GM18520 (cell line): ENCODE measurements around the gene CEP350.

Experiments used
- ATAC-seq: cut with Tn5 transposase; IDR thresholded peaks from one replicate; pipeline ENCODE4 v1.9.1; 2021; ENCODE audit not compliant: unreplicated experiment

Gene CEP350

DNA sequence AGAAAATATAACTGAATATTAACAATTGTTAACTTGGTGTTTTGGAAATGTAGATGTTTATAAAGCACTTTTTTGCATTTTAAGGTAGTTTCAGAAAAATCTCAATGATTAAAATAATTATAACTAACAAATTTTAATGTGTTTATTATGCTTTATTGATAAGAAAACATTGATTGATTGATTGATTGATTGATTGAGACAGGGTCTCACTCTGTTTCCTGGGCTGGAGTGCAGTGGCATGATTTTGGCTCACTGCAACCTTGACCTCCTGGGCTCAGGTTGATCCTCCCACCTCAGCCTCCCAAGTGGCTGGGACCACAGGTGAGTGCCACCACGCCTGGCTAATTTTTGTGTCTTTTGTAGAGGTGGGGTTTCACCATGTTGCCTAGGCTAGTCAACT, 106.4 kb downstream of the CEP350 start:
- no peak for ATAC-seq

- ATAC-seq, result no peak
These were observed 107.9 kb downstream of the CEP350 start for GRCh38 chr1:180062452-180062971.

- ATAC-seq, result no peak
These were observed 110.8 kb downstream of the CEP350 start for GRCh38 chr1:180065408-180065807.

GRCh38 chr1:180066150-180066549, 111.5 kb downstream of the CEP350 start:
- ATAC-seq, result no peak

DNA sequence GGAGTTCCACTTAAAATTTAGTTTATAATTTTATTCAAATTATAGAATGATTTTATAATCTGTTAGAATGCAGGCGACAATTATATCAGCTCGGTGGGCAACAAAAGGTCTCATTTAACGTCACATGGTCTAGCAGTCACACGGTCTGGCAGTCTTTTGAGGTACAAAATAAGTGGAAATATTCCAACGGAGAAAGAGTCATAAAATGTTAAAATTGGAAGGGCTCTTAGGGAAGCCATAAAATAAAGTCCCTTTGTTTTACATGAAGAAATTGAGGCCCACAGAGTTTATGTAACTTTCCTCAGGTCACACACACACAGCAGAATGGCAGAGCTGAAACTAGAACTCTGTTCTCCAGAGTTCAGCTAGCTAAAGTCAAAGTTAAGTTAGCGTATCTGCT, 115.7 kb downstream of the CEP350 start:
- no peak for ATAC-seq

GRCh38 chr1:180071759-180072158, 117.1 kb downstream of the CEP350 start:
- ATAC-seq, result no peak

GRCh38 chr1:180080439-180080838, 125.8 kb downstream of the CEP350 start:
- ATAC-seq, result no peak

DNA sequence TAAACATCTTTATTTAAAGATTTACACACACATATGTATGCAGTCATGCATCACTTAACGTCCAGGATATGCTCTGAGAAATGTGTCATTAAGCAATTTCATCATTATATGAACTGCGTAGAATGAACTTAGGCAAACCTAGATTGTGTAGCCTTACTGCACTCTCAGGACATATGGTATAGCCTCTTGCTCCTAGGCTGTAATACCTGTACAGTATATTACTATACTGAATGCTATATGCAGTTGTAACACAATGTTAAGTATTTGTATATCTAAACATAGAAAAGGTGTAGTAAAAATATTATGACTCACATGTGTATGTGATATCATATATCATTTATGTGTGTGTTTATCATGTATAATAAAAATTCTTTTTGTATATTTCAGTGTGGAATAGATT, 126.9 kb downstream of the CEP350 start:
- no peak for ATAC-seq

DNA sequence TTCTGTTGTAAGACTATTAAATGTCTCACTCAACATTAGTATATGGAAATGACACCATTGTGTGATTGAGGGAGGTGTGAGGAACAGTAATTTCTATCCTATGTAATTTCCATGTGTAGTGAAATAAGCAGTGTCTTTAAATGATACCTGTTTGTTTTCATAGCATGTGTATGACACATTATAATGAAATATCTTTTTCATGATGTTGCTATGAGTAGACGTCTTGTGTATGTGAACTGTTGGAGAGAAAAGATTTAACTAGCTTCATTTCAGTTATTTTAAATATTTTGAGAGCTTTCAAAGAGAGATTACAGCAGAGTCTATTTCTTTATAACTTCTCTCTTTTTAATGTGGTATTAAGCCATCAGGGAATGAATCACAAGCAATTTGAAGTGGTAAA, 128.6 kb downstream of the CEP350 start:
- no peak for ATAC-seq

GRCh38 chr1:180084867-180085266, 130.3 kb downstream of the CEP350 start:
- ATAC-seq, result no peak

DNA sequence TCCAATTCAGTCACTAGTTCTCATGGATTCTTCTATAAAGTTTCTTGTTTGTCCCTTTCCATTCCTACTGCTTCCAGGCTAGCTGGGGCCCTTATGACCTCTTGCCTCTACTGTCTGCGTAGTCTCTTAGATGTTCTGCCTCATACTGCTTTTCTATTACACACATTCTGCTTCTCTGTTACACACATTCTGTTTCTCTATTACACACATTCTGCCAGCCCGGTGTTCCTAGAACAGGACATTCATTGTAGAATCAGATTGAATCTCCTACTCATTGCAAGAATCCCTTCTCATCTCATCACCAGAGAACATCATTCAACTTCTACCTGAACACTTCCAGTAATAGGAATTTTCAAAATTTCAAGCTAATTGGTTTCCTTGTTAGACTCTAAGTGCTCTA, 130.7 kb downstream of the CEP350 start:
- ATAC-seq, result no peak

GRCh38 chr1:180092931-180093650, 138.5 kb downstream of the CEP350 start:
- no peak for ATAC-seq

- ATAC-seq, result no peak
These were observed 140.2 kb downstream of the CEP350 start for GRCh38 chr1:180094705-180095295.

GRCh38 chr1:180096584-180097325, 142.1 kb downstream of the CEP350 start:
- no peak for ATAC-seq

DNA sequence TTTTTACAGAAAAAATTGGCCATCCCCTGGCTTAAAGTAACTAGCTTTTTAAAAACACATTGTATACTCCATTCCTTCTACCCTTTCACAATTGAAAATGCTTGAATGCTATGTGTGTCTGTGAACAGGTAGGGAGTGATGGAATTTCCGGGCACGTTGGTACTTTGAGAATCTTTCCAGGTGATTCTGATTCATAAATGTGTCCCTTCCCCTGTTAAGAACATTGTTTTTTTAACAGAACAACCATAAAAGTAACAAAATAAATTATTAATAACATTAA, 142.7 kb downstream of the CEP350 start:
- ATAC-seq, result no peak

DNA sequence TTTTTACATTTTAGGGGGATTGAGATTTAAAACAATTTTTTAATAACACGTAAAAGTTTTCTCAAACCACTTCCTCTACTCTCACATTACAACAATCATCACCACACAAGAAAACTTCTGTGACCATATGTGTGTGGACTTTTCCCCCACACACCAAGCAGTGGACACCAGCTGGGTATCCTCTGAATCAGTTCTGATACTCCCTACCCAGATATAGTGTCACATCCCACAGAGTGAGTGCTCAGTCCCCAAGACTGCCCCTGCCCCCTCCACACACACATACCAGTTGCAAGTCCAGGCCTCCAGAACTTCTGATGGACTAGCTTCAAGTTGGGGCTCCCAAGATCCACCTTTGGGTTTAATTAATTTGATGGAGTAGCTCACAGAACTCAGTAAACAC, 146.8 kb downstream of the CEP350 start:
- ATAC-seq, result no peak

GRCh38 chr1:180103819-180104218, 149.2 kb downstream of the CEP350 start:
- no peak for ATAC-seq

GRCh38 chr1:180112091-180112490, 157.5 kb downstream of the CEP350 start:
- no peak for ATAC-seq

GRCh38 chr1:180112984-180113647, 158.5 kb downstream of the CEP350 start:
- ATAC-seq, result no peak

DNA sequence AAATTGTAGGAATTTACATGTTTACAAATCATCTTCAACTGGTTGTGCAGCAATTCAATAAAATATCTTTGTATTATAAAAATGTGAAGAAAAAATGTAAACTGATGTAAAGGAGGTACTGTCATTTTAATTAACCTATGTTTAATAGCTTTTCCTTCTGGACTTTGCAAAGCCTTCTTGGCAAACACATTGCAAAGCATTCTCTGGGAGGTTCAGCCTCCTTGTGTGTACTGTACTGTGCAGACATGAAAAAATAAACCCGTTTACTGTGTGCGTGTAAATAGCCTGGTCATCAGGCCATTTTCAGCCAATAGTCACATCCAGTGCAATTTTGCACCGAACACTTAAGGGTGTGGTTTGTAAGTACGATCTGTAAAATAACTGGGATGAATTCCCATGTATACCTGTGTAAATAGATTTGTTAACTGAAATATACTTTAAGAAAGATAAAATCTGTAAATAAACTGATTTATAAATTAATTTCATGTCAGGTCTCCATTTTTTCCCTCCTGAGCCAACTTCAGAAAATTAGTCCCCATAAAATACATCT, 159.9 kb downstream of the CEP350 start:
- ATAC-seq, result no peak

DNA sequence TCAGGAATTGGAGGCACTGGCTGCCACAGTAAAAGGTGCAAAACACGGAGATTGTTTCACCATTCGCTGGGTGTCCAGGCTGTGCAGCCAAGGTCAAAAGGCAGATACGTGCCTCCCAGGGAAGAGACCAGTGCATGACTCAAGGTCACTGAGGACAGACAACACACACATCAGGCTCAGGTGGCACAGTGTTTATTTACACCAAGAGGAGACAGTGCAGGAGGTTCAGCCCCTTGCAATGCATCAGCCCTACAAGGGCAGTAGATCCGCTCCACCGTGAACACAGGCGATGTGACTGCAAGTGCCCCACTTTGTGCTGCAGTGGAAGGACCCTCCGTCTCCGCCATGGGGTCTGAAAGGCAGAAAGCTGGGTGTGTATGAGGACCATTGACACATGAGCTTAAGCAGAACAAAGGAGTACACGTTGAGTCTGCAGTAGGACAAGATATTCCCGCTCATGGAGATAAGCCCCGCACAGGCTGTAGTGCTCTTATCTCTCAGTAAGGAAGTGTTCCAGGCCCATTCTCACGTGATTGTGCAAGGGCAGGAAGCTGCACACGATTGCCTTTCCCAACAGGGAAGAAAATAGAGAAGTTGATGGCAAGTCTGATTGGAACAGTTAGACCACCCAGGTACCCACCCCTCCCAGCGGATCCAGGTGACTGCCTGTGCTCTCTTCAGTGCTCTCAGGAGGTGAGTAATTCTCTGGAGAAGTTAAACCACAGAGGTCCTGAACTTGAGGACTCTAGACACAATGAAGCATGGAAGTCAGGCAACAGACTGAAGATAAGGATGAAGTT, 162.6 kb downstream of the CEP350 start:
- no peak for ATAC-seq
